GM19328 (cell line): ENCODE data around the gene PACC1.
"Not testable (repeated sequence)": the region's sequence is repeated elsewhere in the genome, so short reads cannot be mapped to it uniquely, and the experiment has no call there.

Experiments used
- ATAC-seq: cut with Tn5 transposase; IDR thresholded peaks from one replicate; pipeline ENCODE4 v1.9.1; 2021; ENCODE audit warnings: mild to moderate bottlenecking, moderate library complexity; ENCODE audit not compliant: unreplicated experiment

Gene PACC1

DNA sequence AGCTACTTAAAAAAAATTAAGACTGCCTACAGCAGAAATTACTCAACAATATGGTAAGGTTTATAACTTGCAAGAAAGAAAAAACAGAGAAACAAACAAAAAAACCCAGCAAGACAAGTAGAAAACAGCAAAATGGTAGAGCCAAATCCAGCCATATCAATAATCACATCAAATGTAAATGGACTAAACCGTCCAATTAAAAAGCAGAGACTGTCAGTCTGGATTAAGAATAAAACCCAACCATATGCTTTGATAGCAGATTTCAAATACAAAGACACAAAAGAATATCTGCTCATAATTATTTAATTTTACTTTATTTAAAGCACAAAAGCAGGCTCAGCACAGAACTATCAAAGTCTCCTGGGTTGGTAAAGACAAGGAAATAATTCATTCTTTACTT, 17.5 kb downstream of the PACC1 start:
- no peak for ATAC-seq

DNA sequence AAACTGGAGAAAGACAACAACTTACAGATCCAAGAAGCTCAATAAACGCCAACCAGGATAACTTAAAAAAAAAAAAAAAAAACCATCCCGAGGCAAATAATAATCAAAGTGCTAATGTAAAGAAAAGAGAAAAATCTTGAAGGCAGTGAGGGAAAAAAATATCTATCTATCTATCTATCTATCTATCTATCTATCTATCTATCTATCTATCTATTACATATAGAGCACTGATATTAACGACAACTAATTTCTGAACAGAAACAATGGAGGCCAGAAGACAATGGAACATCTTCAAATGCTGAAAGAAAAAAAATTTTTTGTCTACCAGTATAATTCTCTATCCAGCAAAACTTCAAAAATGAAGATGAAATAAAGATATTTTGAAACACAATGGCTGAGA, 18.0 kb downstream of the PACC1 start:
- no peak for ATAC-seq

DNA sequence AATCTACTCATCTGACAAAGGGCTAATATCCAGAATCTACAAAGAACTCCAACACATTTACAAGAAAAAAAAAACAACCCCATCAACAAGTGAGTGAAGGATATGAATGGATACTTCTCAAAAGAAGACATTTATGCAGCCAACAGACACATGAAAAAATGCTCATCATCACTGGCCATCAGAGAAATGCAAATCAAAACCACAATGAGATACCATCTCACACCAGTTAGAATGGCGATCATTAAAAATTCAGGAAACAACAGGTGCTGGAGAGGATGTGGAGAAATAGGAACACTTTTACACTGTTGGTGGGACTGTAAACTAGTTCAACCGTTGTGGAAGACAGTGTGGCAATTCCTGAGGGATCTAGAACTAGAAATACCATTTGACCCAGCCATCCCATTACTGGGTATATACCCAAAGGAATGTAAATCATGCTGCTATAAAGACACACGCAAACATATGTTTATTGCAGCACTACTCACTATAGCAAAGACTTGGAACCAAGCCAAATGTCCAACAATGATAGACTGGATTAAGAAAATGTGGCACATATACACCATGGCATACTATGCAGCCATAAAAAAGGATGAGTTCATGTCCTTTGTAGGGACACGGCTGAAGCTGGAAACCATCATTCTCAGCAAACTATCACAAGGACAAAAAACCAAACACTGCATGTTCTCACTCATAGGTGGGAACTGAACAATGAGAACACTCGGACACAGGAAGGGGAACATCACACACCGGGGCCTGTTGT, 18.8 kb downstream of the PACC1 start:
- not testable (repeated sequence) for ATAC-seq

DNA sequence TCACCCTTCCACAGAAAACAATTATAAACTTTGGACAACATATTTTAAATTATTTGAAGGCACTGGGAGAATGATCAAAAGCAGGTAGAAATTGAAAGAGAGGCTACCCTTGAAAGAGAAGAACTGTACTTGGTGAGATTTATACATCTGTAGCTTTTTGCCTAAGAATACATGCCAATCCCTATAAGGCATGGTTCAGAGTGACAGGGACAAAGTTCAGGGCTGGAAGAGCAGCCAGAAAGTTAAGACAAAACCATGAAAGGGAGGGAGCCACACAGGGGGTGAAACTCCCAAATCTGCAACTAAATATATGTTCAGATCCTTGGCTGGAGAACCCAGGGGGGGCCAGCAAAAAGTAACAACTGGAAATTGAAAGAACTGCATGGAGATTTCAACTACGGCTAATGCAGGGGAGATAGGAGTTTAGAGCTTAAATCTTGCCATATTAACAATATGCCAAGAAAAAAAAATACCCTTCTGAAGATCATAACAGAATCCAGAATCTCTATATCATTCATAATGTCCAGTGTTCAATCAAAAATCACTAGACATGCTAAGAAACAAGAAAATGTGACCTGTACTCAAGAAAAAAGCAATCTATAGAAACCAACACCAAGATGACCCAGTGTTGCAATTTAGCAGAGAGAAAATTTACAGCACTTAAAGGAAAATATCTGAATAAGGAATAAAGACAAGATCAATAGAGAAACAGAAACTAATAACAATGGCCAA, 25.5 kb downstream of the PACC1 start:
- ATAC-seq: no peak

DNA sequence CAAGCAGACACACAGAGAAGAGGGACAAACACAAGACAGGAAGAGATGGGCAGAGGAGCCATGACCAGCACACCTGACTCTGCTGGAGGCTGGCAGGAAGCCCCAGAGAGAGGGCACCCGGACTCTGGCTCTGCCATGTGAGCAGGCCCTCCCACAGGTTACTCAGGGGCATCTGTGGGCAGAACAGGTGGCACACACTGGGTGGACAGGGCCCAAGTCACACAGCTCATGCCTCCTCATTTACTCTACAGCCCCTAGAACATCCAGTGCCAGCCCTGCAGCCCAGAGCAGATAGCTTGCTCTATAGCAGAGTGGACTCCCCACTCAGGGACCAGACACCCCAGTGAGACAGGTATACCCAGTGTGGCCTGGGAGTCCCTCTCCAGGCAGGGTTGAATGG, 28.7 kb downstream of the PACC1 start:
- no peak for ATAC-seq

DNA sequence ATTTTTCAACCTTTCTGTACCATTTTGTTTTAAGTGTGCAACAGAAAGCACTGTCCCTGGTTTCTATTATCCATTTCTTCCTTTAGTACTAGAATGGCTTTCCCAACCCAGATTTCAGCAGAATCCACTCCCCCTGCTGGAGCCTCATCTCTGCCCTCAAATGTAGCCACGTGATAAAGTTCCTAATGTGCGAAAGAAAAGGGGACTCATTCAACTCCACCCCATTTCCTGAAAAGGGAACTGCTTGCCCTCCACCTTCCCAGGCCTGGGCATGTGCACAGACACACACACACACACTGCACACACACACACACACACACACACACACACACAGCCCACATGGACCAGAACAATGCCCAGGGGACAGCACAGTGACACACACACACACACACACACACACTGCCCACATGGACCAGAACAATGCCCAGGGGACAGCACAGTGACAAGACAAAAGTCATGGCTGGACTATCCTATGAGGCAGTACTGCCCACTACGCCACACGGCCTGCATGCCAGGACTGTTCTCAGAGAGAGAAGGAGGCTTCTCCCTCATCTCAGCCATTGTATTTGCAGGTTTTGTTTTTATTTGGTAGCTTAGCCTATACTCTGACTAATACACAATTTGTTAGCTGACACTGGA, 33.2 kb downstream of the PACC1 start:
- ATAC-seq: no peak

DNA sequence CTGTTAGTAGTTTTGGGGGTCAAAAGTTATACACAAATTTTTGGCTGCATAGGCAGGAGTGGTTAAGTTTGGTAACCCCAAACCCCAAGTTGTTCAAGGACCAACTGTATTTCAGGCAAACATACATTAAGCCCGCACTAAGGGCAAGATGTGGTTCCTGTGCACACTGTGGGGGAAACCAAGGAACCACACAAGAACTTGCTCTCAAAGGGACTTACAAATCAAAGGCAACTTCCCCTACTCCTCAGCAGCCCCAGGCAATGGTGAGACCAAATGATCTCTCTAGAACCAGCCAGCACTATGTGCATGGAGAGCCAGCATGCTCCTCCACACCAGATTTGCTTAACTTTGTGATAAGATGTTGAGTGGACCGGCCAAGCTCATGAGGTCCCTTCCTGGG, 35.3 kb downstream of the PACC1 start:
- no peak for ATAC-seq

DNA sequence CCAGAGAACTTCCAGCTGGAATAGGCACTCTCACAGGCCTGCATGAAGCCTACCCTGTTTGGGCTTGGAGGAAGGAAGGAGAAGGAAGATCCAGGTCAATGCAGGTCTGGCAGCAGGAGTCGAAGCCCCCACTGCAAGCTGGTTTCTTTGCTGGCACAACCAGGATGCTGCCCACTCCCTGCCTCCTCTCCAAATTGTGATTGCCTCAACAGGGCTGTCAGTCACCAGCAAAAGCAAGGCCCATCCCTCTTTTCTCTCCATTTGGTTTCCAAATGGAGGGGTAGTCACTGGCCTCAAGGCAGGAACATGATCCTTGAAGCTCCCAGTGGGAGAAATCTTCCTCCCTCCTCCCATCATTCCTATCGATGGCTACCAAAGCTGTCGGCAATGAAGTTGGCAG, 37.0 kb downstream of the PACC1 start:
- no peak for ATAC-seq

DNA sequence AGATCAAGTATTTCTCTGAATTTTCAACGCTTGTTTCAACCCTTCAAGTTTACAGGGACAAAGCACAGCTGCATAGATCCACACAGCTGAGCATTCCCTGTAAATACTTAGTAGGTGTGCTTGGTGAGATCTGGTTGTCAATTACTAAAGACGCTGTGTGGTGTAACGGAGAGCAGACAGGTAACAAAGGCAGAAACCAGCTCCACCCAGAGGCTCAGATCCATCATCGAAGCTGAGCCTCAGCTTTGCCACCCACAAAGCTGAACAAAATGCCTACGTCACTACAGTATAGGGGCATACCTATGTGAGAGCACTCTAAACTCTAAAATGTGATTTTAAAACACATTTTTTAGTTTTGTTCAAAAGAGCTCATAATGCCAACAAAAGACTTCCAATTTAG, 38.7 kb downstream of the PACC1 start:
- no peak for ATAC-seq

DNA sequence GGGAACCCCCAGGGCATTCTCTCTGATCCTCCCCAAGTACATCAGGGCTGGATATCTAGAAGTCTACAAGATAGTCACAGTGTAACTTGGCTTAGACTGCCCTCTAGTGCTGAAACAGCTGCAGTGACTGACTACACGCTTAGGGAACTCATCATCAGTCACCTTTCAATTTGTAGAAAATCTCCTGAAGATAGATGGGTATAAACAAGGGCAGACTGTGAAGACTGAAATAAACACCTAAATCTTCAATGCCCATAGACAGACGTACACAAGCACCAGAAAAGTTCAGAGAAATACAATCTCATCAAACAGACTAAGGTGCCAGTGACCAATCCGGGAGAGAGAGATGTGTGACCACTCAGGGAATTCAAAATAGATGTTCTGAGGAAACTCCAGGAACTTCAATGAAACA, 46.6 kb downstream of the PACC1 start:
- ATAC-seq: no peak

DNA sequence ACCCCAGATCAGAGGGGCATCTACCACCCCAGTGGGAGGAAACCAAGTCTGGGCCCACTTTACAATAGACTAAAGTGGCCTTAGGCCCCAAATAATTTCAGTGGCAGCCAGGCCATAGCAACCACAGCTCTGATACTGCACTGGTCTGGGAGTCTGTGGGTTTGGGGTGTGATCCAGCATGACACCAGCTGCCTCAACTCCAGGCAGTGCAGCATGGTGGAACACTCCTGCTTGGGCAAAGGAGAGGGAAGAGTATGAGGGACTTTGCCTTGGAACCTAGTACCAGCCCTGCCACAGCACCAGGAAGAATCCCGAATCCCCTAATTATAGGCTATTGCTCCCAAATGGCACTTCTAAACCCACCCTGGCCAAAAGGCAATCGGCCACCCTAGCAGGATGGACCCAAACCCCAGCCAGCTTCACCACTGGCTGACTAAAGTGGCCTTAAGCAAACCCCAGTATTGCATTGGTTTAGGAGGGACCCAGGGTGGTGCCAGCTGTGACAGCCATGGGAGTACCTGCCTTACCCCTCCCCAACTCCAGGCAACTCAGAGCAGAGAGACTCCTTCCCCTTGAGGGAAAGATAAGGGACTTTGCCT, 47.1 kb downstream of the PACC1 start:
- no peak for ATAC-seq

DNA sequence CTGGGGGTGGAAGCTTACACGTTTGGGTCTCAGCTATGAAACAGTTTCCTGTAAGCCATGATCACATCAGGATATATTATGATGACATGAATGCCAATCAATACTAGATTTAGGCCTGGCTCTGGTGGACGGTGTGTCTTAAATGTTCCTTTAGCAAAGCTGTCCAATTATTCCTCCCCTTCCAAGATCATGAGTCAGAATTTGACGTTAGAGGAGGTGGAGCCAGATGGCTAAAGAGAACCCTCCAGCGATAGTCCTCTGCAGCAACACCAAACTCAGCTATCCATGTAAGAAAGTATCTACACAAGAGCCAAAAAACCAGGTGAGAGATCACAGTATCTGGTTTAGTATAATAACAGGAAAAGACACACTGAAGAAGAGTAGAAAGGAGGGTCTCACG, 47.8 kb downstream of the PACC1 start:
- no peak for ATAC-seq

DNA sequence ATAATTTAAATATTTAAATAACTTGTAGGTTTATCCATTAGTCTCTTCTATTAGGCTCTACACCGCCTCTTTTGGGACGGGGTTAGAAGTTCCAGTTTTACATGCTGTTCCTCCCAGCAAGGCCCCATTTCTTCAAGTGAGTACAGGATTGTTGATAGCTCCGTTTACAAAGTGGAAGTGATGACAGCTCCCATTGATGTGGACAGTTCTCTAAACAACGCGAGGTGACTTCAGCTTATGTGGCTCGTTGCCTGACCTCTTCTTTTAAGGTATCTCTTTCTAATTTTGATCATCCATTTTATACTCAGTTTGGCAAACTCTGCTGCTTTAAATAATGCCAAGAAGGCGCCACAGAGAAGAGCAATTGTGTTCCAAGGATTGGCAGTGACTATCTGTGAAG, 49.7 kb downstream of the PACC1 start:
- no peak for ATAC-seq

DNA sequence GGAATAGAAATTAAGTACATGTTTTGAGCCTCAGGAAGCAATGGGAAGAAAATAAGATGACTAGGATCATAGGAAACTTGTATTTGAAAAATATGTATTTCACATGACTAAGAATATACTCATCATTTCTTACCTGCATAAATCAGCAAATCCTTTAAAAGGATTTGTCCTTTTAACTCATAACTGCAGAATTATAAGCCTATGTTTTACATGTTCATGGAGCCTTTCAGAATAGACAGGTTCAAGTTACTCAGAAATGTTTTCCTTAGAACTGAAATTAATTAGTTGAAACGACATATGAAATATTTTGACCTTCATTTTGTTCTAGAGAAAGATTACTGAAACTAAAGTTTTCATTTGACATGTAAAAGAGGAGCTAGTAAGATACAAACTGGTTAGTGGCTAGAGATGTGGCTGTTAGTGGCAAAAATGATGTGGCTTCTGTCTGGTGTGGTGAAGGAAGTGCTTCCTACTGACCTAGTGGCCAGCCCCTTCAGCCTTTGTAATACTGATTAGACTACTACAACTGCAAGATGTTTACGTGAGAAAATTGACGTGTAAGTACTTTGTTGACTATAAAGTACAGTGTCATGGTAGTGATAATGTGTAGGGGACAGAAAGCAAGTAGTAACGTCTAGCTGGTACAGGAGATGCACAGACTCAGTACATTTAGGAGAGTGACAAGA, 54.7 kb downstream of the PACC1 start:
- ATAC-seq: no peak

DNA sequence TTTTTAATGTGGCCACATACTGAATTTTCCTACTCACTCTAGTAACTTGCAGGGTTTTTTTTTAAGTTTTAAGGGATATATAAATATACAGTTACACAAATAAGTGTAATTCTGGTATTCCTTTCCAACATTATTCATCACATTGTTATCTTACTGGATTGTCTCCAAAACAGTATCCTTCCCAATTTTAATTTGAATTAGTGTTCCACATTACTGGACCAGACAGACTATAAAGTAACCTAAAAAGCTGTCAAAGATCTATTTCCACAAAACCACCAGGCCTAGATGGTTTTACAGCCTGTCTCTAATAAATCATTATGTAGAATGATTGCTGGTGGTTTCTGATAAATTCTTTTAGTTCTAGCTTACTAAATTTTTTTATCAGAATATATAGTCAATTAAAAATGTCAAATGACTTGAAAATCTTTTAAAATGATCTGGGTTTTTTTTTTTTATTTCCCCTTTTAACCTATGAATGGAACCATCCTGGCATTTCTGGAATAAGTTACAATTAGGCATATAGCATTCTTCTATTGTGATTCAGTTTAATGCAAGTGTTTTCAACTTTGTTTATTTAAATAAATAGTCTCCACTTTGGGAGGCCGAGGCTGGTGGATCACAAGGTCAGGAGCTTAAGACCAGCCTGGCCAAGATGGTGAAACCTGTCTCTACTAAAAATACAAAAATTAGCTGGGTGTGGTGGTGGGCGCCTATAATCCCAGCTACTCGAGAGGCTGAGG, 59.3 kb downstream of the PACC1 start:
- ATAC-seq: no peak

DNA sequence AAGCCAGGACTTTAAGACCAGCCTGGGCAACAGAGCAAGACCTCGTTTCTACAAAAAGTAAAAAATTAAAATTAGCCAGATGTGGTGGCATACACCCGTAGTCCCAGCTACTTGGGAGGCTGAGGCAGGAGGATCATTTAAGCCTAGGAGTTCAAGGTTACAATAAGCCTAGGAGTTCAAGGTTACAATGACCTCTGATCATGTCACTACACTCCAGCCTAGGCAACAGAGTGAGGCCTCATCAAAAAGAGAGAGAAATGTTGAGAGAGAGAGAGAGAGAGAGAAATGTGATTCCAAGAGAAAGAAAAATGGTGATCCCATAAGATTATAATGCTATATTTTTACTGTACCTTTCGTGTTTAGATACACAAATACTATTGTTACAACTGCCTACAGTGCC, 60.2 kb downstream of the PACC1 start:
- no peak for ATAC-seq

DNA sequence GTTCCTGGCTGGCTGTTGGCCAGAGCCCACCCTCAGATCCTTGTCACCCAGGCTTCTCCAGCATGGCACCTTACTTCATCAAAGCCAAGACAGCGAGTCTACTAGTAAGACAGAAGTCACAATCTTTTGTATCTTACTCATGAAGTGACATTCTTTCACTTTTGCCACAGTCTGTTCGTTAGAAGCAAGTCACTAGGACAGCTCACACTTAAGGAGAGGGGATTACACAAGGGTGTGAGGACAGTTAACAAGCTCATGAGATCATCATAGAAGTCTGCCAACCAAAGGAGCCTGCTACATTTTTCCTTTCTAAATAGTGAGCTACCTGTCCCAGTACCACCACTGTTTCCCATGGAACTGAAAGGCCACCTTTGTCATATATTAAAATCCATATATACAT, 61.5 kb downstream of the PACC1 start:
- no peak for ATAC-seq

DNA sequence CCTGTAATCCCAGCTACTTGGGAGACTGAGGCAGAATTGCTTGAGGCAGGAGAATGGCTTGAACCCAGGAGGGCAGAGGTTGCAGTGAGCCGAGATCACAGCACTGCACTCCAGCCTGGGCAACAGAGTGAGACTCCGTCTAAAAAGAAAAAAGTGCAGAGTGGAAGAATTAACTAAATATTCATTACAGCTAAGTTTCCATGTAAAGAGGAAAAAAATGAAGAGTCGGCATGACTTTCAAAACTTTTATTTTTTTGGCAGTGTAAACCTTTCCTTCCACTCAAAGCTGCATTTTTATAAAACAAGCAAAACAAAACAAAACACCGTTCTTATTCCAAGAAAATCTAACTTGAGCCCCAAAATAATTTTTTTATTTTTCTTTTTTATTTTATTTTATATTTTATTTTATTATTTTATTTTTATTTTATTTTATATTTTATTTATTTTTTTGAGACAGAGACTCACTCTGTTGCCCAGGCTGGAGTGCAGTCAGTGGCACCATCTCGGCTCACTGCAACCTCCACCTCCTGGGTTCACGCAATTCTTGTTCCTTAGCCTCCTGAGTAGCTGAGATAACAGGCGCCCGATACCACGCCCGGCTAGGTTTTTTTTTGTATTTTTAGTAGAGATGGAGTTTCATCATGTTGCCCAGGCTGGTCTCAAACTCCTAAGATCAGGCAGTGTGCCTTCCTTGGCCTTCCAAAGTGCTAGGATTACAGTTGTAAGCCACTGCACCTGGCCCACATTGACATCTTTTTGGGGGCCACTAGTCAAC, 62.9 kb downstream of the PACC1 start:
- no peak for ATAC-seq

DNA sequence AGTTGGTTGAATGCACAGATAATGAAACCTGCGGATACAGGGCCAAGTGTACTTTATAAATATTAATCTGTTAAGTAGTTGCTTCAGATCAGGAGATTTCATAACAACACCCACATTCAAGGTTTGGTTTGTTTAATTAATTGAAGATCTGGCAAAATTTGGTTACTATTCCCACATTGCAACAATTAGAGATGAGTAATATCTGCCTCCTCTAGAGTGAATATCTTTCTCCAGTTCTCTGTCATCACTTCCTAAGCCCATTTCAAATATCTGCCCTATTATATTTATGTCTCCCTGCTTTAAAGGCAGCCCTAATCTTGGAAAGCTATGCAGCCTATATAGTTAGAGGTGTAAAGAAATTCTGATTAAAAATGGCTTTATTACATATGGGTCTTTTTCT, 68.1 kb downstream of the PACC1 start:
- ATAC-seq: no peak

DNA sequence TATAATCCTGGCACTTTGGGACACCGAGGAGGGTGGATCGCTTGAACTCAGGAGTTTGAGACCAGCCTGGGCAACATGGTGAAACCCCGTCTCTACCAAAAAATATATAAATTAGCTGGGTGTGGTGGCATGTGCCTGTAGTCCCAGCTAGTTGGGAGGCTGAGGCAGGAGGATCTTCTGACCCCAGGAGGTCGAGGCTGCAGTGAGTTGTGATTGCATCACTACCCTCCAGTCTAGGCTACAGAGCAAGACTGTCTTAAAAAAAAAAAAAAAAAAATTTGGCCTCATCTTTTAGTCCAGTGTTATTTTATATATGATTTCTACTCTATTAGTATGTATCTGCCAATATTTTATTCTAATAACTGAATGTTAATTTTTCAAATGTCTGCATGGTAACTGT, 69.8 kb downstream of the PACC1 start:
- no peak for ATAC-seq
